ENCODE results near the gene RARRES2.

GRCh38 chr7:150329331-150330120, 11.9 kb downstream of the RARRES2 start:
- TF ChIP-seq CTCF (IDR thresholded peaks at IDR 0.05) = no peak
- no peak for TF ChIP-seq EP300 (IDR thresholded peaks at IDR 0.05; ENCODE audit: borderline replicate concordance in 1 of 2, low read depth in 1 of 2, low read length in 1 of 2)
- no peak for TF ChIP-seq REST (IDR thresholded peaks at IDR 0.05; ENCODE audit: low read depth, low read length)
- no peak for TF ChIP-seq POLR2AphosphoS5 (IDR thresholded peaks at IDR 0.05; ENCODE audit: low read depth, low read length)
- no peak for TF ChIP-seq CHD2 (IDR thresholded peaks at IDR 0.05; ENCODE audit: low read length, partially characterized antibody)
- no peak for TF ChIP-seq MAX (IDR thresholded peaks at IDR 0.05; ENCODE audit: low read depth)
- TF ChIP-seq GATA2 (CRISPR knock-in tag; IDR thresholded peaks at IDR 0.05) = no peak
- no peak for TF ChIP-seq NRF1 (IDR thresholded peaks at IDR 0.05; ENCODE audit: low read depth, low read length)
- TF ChIP-seq RAD21 (IDR thresholded peaks at IDR 0.05; ENCODE audit: low read length) = no peak
- no peak for TF ChIP-seq YY1 (IDR thresholded peaks at IDR 0.05; ENCODE audit: low read depth)

All from SK-N-SH (cell line).